CD4-positive, alpha-beta T cell treated with Interleukin-1 beta for 1 hour (primary cell): ENCODE results near the gene COBL.

ENCODE experiments used
- DNase-seq, 2 donors: peaks; one replicate each; pipeline ENCODE4 v3.0.0-alpha.2; 2020 to 2022

The COBL gene

GRCh38 chr7:51033727-51034520 lies 282.7 kb downstream of the COBL start:
- DNase-seq = no peak

DNA sequence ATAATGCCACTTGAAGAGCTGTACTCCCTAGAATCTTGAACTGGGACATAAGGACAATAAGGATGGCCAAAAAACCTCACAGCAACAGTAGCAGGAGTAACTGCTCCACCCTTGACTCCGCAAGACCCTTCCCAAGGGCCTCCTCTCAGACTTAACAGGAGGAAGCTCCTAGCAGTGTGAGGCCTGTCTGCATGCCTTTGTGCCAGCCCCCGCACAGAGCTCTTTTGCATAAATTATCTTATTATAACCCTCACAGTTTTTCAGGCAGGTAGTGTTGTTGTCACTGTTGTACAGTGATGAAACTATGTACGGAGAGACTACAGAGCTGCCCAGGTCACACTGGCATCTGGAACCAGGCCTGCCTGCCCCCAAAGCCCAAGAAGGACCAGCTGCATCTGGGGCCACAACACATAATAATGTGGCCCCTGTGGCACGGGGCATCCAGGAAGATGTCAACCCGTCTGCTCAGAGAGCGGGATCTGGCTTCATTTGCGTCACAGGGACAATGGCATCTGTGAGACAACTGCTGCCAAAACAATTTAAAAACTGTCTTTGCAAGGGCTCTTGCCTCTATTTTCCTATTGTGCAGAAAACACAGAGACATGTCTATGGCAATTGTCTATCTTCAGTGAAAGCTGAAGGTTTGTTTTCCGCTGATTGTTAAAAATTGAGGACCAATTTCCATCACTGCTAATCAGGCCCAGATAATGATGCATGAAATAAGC lies 284.7 kb downstream of the COBL start:
- no peak for DNase-seq

DNA sequence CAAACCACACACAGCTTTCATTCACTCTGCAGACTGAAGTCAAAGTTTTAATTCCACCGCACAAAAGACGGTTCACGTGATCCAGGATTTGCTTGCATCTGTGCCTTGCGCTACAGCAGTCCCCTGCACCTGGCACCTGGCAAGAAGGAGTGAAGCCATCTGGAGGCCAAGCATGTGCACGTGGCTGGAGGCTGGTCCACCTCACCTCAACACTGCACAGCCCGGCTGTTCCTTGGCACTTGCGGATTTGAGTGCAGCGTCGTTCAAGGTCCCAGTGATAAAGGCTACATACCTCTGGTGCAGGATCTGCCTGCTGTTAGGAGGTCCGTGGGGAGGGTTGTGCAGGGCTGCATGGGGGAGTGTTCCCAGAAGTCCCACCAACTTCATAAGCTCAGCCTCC lies 285.4 kb downstream of the COBL start:
- DNase-seq = no peak

DNA sequence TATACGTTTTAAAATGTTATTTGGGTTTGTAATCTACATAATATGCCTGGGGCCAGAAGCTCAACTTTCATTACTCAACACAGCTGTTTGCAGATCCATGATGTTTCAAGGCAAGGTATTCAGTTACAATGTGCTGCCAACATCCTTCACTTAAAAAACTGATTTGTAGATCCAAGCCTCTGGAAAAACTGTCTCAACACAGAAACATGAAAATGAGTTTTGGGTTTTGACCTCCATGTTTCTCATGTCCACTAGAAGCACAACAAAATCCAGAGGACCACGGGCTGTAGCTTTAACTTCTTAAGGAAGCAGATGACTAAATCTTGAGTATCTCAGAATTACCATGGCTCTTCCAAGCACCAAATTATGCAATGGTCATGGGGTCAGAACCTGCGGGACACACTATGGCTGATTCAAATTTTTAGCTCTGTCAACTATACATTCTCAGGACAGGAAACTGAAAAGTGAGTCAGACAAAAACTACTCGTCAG lies 286.9 kb downstream of the COBL start:
- DNase-seq = no peak

- no peak for DNase-seq
These were observed 287.5 kb downstream of the COBL start for GRCh38 chr7:51029131-51029530.

DNA sequence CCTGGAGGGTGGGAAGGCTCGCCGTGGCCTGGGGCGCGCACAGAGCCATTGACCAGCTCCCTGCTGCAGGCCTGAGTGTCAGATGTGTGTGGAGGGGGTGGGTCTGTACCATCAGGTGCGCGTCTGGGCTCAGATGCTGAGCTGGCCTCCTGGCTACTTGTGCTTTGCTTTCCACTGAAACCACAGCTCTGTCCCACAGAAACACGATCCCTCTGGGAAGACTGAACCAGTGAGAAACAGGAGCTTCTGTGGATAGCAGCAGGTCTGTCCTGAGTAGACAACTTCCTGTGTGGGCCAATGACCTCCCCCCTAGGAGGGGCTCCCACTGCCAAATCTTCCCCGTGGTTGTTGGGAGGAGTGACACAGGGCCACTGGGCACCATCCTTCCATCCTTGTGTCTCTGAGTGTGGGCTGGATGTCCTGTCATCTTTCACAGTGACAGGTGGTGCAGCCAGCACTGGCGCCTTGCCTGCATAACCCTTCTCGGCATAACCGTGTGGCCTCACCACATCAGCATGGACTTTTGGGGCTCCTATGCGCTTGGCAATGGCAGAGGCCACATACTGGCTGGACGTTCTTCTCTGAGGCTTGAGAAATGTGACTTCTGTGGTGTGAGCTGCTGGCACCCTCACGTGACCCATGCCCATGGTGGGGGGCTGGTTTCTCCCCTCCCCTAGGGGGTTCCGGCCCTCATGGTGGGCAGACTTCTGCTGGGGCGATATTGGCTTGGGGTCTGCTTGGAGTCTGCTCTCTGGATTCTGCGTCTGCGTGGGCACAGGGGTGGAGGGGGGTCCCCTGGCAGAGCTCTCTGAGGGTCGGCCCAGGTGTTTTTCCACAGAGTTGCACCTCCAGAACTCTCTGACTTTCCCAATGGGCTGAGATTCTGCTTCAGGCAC lies 288.4 kb downstream of the COBL start:
- no peak for DNase-seq

DNA sequence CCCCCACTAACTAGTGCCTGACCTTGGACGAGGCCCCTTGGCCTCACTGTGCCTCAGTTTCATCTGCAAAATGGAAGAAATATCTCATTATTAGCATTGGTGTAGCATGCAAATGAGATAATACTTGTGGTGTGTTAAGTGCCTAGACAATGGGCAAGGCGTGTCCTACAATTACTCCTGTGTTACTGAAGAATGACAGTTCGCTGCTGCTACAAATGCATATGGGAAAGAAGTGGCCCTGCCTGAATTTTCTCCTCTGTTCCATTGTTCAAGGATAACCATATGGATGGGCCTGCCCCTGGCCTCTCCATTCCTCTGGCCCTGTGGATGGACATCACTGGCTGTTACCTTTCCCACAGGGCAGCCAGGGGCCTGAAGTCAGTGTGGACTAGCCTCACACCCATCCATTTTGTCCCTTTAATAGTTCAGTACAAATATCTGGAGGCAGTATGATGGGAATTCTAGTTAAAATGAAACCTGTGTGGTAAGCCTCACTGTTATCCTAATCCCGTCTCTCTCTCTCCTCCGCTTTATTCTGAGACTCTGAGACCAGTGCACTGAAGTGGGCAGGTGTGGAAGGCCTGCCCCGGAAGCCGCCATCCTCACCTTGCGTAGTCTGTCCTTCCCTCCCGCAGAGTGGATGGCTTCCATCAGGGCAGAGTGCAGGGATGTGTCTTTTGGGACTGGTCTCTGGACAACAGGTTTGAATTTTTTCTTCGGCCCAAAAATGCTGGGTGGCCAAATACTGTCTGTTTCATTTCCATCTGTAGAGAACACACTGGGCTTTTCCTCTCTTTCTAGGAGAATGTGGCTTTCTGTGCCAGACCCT lies 289.3 kb downstream of the COBL start:
- no peak for DNase-seq

DNA sequence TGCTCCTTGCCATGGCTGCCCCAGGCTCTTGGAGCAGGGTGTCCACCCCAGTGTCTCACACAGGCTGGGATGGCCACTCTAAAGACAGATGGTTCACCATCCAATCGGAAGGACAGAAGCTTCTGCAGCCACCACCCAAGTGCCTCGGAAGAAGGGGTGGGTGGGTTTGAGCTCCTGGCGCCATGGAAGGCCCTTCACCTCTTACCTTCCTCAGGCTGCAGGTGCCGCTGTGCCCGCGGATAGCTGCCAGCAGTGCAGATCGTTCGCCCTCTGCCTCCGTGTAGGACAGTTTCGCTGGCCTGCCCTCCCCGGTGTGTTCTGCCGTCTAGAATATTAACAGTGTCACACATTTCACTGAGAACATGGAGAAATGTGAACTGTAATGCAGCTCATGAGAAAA lies 290.3 kb downstream of the COBL start:
- no peak for DNase-seq

DNA sequence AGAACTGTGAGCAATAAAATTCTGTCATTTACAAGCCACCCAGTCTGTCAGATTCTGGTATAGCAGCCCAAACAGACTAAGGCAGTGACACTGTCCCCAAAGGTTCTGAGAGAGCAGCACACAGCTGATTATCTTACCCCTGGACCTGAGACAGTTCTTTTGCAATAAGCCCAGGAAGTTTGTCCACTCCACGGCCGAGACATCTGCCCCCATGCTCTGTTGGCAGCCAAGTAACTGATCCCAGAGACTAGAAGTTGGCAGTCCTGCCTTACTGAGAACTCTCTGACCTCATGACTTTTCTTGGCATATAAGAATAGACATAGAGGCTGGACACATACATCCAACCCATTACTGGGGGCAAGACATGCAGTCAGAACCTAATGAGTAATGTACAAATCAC lies 290.9 kb downstream of the COBL start:
- DNase-seq = no peak

DNA sequence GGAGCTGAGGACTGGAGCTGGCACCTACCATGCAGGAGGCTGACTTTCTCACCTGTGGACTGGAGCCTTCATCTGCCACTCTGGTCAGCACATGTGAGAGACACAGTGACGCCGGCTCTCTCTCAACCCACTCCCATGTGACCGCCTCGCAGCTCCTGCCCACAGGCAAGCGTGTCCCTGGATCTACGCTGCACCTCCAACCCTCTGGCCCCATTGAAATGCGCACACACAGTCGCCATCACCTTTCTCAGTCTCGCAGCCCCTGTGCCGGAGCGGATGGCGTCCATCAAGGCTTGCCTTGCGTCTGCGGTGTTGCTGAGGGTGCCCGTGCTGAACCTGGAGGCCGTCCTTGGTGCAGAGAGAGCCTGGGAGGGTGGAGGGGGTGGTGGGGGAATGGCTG lies 291.7 kb downstream of the COBL start:
- DNase-seq = no peak

DNA sequence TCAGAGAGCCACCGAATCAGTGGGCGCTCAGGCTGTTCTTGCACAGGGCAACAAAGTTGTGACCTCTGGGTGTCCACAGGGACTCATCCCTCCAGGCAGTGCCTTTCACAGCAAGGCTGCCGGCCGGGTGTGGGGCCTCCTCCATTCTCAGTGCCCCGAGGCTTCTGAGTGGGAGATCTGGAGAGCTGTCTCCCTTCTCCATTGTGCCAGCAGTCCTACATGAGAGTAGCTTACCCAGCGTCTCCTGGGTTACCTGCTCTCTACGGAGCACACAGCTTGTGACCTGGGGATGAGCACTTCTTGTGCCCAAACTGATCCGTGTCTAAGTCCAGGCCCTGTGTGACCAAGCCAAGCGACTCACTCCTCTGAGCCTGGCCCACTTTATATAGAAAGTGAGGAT lies 293.1 kb downstream of the COBL start:
- no peak for DNase-seq

DNA sequence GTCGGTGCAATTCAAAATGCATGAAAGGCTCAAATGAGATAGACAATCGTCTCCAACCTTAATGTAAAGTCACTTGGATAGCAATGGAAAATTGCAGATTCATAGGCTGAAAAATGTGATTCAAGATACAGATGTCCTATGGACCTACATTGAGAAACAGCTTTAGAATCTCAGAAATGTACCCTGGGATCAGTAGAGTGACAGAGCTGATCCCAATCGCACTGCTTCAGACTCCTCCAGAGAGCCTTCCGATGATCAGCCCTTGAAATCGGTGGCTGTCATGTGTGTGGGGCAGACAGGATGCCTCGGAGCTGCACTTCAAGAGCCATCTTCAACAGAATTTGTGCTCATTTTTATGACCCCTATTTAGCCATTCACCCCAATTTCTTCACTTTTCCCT lies 293.8 kb downstream of the COBL start:
- DNase-seq = no peak

- no peak for DNase-seq
These were observed 294.6 kb downstream of the COBL start for GRCh38 chr7:51021906-51022570.

DNA sequence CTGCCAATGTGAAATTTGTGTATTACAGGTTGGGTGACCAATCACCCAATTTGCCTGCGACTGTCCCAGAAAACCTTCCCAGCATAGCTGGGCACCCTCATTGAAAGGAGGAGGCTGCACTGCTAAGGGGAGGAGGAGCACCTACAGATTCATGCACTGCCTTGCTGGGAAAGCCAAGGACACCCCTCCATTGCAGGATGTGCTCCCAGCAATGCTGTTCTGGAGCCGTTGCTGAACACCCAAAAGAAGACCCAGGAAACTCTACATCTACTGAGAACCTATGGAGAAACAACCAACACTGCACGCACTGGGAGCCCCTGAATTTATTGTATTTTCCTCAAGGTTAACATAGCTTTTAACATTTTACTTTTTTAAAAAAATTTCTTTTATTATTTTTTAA lies 295.7 kb downstream of the COBL start:
- no peak for DNase-seq

GRCh38 chr7:51019891-51020870 lies 296.4 kb downstream of the COBL start:
- no peak for DNase-seq

DNA sequence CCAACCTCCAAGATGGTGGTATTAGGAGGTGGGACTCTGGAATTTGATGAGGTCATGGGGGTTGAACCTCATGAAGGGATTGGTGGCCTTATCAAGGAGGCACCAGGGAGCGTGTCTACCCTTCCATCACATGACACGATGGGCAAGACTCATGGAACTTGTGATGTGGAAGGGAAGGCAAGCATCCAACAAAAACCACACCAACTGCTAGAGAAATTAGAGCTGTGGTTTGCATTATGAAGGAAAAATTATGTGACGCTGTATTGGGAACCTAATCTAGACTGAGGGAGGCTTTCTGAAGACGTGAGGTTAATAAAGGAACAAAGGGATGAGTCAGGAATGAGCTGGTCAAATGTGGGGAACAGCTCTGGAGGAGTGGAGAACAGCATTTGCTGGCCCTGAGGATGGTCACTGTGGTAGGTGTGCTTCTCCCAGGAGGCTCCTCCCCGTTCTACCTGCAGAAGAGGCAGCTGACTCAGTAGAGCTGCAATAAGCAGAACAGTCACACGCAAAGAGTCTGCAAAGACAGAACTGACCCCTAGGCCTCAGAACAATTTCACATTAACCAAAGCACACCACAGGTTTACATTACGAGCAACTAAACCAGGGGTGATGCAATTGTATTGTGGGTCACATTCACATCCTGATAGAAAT lies 297.3 kb downstream of the COBL start:
- DNase-seq = no peak

GRCh38 chr7:51017576-51018535 lies 298.8 kb downstream of the COBL start:
- no peak for DNase-seq

DNA sequence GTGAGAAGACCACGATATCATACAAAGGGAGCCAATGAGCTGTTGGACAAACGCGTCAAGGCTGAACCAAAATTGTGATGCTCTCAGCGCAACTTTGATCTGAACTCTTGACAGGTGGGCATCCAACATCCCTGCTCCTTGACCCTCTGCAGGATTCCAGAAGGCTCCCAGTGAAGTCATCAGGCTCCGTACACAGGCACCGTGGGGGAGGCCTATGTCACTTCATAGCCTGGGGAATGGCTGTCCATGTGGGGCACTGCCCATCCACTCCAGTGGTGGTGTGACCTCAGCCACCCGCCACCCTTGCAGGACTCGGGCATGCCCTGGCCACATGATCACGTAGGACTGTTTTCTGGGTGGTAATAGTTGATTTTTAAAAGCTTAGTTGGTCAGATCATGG lies 300.1 kb downstream of the COBL start:
- no peak for DNase-seq

- no peak for DNase-seq
These were observed 301.0 kb downstream of the COBL start for GRCh38 chr7:51015581-51015980.
